GM11168 (cell line): ENCODE data around the gene PEAK1.
"Not testable (repeated sequence)": the region's sequence is repeated elsewhere in the genome, so short reads cannot be mapped to it uniquely, and the experiment has no call there.

Experiments
- in situ Hi-C: fragments of 300-500 bp; cut with MboI; formaldehyde crosslinking; loops from one replicate; pipeline ENCODE4 v1.12.0; 2022; ENCODE audit warnings: low sequenced_read_pairs; ENCODE audit not compliant: unreplicated experiment

Gene PEAK1

DNA sequence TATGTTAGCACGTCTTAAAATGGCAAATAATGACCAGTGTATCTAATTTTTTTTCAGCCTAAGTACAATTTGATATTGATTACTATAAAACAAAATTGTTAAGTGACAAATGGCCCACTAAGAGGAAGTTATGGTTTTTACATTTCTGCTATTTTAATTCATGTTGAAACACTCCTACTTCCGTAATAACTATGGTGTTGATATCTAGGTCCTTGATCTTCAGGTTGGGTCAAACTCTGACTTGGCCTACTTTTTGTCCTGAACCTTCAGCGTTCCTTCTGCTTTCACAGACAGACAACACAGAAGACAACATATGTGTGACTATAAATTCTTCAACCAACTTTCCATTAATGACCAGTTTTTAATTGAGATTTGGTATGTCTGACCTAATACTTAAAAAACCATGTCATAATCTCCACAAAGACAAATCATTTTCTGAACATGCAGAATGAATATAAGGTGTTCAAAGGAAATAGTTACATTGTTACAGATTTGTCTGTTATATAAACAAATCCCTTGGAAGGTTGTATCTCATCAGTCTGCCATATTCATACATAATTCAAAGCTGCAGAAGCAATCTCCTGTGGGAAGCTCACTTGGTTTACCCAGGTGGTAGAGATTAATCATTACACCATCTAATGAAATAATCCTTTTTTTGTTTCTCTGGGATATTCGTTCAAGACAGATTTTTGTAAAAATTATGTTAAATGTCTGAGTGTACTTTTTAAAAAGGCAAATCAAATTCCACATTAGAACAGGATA, 256.9 kb downstream of the PEAK1 start:
- in situ Hi-C loops: no loop called here

DNA sequence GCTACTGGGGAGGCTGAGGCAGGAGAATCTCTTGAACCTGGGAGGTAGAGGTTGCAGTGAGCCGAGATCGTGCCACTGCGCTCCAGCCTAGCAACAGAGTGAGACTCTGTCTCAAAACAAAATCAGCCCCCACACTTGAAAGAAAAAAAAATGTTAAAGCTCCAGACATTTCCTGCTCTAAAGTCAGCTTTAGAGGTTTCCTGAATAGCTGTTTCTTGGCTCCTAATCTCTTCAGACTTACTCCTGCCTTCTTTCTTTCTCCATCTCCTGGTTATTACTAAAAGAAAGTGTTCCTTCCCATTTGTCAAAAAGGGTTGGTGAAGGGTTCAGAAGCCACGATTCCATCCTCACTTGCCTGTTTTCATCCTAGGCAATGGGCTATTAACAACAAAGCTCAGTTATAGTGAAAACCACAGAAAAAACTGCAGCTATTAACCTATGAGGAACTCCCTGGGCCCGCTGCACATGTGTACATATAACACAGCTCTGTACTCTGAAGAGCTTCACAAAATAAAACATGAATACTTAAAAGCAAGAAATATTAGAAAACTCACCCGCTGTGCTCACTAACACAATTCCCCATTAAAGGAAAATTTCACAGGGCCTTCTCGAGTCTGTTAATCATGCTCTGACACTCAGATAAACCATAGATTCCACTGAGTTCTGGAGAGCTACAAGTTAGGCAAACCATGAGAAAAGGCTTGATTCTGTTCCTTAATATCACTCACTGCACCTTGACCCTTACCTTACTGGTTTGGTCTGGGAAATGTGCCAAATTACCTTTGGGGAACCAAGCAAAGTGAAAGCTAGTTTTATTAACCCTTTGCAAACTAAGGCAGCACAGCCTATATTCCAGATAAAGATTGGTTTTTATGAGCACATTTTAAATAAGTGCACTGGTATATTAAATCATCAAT, 259.1 kb downstream of the PEAK1 start:
- in situ Hi-C loops: no loop called here

DNA sequence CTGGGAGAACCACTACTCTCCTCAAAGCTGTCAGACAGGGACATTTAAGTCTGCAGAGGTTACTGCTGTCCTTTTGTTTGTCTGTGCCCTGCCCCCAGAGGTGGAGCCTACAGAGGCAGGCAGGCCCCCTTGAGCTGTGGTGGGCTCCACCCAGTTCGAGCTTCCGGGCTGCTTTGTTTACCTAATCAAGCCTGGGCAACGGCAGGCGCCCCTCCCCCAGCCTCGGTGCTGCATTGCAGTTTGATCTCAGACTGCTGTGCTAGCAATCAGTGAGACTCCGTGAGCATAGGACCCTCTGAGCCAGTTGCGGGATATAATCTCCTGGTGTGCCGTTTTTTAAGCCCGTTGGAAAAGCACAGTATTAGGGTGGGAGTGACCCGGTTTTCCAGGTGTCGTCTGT, 263.9 kb downstream of the PEAK1 start:
- in situ Hi-C loops: not testable (repeated sequence)

DNA sequence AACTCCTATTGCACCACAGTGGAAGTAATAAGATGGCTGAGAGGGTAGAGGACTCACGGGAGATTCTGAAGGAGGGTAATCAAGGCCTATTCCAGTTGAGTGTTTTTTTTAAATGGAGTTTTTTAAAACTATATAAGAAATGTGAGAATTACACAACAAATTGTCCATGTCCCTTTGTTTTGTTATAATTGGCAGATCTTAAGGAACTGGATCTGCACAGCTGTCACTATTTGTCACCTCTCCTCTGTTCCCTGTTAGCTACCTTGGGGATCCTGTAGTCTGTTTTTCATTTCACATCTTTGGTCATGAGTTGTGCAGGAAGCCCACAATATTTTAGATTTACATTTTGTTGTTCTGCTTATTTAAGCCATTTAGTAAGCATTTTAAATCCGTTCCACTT, 271.7 kb downstream of the PEAK1 start:
- in situ Hi-C loops: no loop called here

DNA sequence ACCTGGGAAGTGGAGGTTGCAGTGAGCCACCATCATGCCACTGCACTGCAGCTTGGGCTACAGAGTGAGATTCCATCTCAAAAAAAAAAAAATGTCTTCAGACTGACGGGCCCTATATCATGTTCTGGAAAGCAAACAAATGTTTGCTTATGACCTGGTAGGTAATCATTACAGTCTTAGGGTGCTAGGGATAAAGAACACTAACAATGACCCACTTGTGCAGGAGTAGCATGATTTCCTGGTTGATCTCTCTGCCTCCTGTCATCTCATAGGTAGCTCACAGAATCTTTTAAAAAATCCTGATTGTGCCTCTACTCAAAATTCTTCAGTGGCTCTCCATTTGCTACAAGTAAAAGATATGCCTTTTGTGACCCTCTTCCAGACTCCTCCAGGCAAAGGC, 274.5 kb downstream of the PEAK1 start:
- in situ Hi-C loops: no loop called here

DNA sequence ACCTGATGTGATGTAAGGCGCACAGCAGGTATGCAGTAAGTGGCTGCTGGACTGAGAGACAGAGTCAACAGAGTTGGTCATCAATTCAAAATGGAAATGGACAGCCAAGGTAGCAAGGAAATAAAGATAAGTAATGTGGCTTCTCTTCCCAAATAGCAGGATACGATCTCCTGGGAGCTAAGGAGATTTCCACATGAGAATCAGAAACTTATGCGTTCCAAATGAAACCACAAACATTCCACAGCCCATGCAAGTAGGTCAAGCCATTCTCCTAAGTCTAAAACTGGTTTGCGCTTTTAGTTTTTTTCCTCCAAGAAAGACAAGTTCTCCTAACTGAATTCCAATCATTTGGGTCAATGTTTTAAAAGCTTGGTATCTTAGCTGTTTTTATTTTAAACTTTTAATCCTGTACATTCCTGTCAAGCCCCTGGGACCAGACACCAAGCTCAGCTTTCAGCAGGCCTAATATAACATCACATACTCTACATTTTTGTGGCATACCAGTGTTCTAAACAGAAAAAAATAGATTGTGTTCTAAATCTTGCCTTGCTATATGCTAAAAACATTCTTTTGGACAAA, 275.3 kb downstream of the PEAK1 start:
- in situ Hi-C loops: no loop called here

DNA sequence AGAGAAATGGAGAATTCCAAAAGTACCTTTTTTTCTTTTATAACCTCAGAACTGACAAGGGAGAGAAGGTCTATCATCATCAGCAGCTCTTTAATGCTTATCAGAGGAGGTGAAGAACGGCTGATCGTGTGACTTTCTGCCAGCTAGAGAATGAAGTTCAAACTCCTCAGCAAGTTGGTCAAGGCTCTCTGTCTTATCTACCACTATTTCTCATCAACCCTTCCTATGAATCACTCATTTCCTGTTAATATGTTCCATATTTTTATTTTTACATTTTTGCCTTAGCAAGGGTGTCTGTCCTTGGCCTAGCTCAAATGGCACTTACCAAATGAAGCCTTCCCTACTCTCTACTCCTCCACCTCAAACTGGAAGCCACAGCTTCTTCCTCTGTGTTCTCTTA, 275.9 kb downstream of the PEAK1 start:
- in situ Hi-C loops: no loop called here

DNA sequence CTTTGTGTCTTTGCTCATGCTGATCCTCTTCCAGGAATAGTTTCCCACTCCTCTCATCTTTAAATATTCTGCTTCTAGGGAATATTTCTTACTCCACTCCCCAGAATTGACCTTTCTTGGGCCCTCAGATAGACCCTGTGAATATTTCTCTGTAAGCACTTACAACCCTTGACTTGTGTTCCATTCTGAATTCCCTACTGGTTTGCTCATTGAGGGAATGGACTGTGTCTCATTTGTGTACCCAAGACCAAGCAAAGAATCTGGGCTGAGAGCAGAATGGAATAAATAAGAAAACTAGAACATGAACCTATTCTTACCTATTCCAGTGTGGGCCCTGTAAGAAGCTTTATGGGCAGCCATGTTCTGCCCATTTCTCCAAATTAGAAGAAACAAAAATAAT, 276.3 kb downstream of the PEAK1 start:
- in situ Hi-C loops: no loop called here

DNA sequence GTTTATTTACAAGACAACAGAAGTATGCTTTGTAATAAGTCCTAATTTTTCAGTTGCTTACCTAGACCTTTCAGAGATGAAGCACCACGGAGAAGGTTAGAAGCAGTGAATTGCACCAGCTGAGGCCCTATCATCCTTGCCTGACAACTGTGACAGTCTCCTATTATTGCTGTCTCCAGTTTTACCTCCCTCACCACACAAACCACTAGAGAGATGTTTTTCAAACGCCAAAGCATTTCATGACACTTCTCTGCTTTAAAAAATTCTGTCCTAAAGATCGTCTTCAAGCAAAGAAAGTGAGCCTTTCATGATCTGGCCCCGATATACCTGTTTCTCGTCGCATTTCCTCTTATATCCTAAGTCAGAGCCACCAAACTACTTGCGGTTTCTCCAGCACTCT, 276.7 kb downstream of the PEAK1 start:
- in situ Hi-C loops: no loop called here

DNA sequence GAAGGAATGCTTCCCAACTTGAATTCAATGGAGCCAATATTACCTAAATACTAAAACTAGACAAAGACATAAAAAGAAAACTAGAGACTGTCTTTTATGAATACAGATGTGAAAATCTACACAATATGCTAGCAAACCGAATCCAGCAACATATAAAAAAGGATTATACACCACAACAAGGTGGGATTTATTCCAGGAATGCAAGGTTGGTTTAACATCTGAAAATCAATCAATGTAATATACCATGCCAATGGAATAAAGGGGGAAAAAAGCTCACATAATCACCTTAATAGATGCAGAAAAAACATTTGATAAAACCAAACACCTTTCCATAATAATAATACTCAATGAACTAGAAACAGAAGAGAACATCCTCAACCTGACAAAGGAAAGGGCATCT, 279.7 kb downstream of the PEAK1 start:
- in situ Hi-C loops: no loop called here

DNA sequence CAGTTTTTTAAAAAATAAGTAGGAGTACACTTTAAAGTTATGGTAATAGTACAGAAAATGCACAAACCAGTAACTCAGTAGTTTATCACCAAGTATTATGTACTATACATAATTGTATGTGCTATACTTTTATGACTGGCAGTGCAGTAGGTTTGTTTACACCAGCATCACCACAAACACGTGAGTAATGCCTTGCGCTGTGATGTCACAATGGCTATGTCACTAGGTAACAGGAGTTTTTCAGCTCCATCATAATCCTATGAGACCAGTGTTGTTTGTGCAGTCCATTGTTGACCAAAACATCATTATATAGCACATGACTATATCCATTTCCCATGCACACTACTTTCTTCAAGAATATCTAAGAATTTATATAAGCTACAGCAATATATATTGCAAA, 280.6 kb downstream of the PEAK1 start:
- in situ Hi-C loops: no loop called here

DNA sequence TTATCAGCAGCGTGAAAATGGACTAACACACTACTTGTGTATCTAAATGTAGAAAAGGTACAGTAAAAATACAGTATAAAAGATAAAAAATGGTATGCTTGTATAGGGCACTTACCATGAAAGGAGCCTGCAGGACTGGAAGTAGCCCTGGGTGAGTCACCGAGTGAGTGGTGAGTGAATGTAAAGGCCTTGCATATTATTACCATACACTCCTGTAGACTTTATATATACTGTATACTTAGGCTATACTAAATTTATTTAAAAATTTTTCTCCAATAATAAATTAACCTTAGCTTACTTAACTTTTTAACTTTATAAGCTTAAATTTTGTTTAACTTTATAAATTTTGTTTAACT, 281.8 kb downstream of the PEAK1 start:
- in situ Hi-C loops: no loop called here

DNA sequence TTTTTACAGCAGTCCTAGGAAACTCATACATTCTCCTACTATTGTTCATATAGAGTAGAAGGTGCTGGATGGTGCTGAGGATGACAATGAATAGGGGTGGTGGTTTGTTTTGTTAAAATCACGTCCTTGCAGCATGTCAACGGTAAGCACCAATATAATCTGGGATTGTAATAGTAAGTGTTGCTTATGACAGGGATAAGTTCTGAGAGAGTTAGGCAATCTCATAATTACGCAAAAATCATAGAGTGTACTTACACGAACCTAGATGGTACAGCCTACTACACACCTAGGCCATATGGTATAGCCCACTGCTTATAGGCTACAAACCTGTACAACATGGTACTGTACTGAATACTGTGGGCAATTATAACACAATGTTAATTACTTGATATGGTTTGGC, 284.7 kb downstream of the PEAK1 start:
- in situ Hi-C loops: no loop called here

DNA sequence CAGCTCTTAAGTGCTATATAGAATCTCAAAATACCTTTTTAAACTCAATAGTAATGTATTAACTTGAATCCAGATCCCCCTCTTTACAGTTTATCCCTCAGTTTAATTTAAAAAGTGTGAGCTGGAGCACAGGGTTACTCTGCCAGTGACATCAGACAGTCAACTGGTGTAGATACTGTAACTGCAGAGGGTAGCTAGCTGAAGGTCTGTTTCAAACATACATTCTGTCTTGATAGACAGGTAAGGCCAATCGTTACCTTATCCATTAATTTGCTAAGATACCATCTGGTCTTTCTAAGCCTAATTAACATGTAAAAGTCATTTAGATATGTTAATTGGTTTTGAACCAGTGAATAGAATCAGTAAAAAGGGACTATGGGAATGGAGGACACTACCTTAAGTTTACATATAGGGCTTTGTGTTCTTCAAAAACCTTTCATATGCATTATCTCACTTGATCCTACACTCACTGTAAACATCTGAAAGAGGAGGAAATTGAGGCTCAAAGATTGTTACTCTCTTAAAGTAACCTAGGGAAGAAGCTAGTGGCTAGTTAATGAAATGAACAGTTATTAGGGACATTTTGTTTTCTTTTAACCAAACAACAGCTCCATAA, 289.5 kb downstream of the PEAK1 start:
- in situ Hi-C loops: no loop called here

DNA sequence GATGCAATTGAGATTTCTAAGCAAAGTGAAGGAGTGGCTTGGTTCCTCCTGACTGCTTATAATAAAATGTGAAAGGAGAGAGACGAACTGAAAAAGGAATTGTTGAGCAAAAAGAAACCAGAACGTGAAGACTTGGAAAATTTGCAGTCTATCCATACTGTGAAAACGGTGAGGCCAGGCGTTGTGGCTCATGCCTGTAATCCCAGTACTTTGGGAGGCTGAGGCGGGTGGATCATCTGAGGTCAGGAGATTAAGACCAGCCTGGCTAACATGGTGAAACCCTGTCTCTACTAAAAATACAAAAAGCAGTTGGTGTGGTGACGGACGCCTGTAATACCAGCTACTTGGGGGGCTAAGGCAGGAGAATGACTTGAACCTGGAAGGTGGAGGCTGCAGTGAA, 292.3 kb downstream of the PEAK1 start:
- in situ Hi-C loops: loop anchor here (10.0 kb wide), 1 partner anchor 47 kb away; no protein-coding TSS in a partner anchor

DNA sequence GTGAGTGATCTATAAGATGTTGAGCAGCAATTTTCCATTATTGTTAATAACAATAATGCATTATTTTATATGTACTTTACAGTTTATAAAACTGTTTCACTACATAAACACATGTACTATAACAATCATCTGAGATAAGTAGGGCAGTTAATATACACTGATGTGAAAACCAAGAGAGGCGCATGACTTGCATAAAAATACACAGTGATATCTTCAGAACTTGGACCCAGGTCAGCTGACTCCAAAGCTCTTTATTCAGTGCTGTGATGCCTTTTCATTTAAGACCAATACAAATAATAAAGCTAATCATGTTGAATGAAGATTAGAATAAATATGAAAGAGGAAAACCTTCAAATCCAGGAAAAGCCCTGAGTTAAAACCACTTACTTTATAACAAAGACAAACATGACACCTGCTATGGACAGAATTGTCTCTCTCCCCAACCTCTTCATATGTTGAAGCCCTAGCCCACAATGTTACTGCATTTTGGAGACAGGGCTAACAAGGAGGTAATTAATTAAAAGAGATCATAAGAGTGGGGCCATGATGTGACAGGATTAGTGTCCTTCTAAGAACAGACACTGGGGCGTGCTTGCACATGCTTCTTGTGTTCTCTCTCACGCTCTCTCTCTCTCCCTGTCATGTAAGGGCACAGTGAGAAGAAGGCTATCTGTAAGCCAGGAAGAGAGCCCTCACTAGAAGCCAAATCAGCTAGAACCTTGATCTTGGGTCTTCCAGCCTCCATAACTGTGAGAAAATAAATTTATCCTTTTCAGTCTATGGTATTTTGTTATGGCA, 293.2 kb downstream of the PEAK1 start:
- in situ Hi-C loops: loop anchor here (10.0 kb wide), 1 partner anchor 48 kb away; no protein-coding TSS in a partner anchor

DNA sequence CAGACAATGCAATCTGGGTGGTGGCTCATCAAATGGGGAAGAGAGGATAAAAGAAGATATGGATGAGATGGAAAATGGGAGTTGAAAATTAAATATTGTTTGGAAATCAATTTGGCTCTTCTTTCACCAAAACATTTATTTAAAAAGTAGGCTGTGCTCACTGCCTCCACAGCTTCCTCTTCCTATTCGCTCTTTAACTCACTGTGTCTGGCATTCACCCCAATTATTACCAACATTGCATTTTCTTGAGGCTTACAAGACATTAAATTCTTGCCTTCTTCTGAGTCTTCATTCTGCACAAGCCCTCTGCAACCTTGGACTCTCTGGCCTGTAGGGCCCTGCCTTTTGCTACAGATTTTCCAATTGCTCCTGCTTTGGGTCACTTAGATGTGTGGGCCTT, 296.1 kb downstream of the PEAK1 start:
- in situ Hi-C loops: loop anchor here (10.0 kb wide), 1 partner anchor 51 kb away; no protein-coding TSS in a partner anchor

DNA sequence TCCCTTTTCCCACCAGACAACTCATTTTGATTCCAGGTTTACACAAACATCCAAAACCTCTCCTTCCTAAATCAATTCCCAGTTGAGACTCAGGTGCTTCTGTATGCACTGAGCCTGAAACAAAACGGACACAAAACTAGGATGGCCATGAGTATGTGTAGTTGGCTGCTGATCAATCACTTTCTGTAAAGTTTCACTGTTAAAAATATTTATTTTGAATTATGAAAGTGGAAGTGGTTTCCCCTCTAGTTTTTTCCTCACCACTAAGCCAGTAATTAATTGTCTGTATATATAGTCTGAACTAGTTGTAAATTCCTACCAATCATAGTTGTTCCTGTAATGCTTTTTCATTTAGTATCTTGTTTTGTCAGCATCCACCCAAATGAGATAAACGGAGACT, 297.3 kb downstream of the PEAK1 start:
- in situ Hi-C loops: loop anchor here (10.0 kb wide), 1 partner anchor 52 kb away; no protein-coding TSS in a partner anchor

DNA sequence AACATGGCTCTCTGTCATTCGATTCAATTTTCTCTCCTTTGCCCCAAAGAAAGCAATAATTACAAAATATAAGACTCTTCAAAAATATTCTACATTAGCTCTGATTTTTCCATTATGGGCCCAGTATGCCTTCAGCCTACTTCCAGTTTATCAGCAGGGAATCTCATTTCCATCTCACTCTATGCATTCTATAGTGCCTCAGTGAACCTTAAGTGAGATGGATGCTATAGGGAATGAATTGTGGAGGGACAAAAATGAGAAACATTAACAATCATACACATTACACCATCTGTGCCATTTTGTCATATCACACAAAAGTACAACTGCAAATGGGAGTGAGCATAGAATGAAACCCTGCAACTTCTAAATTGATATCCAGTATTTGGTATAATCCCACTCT, 298.3 kb downstream of the PEAK1 start:
- in situ Hi-C loops: loop anchor here (10.0 kb wide), 1 partner anchor 53 kb away; no protein-coding TSS in a partner anchor

DNA sequence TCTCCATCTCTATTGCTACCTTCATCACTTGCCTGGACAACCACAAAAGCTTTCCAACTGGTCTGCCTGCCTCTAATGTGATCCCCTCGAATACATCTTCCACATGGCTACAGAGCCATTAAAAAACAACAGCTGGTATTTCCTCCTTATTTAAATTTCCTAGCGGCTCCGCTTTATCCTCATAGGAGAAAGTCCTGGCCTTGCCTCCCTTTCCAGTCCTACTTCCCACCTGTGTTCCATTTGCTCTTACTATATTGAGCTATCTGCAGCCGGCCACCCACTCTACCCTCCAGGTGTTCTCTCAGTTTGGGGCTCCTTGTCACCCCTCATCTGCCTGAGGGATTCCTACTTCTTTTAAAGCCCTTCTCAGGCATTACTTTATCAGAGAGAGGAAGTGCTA, 299.3 kb downstream of the PEAK1 start:
- in situ Hi-C loops: loop anchor here (10.0 kb wide), 1 partner anchor 54 kb away; no protein-coding TSS in a partner anchor
